GM12864 (cell line): ENCODE measurements around the gene VAMP5.

Experiments
- DNase-seq: peaks from one replicate; pipeline ENCODE4 v3.0.0-alpha.2; 2011; ENCODE audit warnings: low read depth
- H3K4me3 ChIP-seq: 2 replicates; pipeline ENCODE4 v1.5.1; 2011; ENCODE audit warnings: mild to moderate bottlenecking, low read depth, low read length, control low read depth
- TF ChIP-seq, protein P1 (sequence below): IDR thresholded peaks from 2 replicates; pipeline ENCODE4 v1.5.1; 2011; ENCODE audit warnings: low read depth, mild to moderate bottlenecking, moderate library complexity, low read length, control low read depth, inconsistent platforms; ENCODE audit errors: missing control alignments

VAMP5 gene

DNA sequence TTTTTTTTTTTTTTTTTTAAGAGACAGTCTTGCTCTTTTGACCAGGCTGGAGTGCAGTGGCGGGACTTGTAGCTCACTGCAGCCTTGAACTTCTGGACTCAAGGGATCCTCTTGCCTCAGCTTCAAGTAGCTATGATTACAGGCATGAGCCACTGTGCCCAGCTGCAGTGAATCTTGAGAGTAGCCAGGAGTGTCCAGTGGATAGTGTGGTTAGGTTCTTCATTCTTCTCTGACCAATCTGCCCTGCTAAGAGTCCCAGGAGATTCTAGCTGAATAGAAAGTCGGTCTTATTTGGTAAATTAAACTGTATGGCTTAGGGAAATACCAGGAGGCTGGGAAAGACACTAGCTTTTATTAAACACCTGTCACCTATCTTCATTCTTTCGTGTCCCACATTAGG lies 47.1 kb downstream of the VAMP5 start:
- no peak overlapping the region for H3K4me3 ChIP-seq
- TF ChIP-seq, protein P1, sequence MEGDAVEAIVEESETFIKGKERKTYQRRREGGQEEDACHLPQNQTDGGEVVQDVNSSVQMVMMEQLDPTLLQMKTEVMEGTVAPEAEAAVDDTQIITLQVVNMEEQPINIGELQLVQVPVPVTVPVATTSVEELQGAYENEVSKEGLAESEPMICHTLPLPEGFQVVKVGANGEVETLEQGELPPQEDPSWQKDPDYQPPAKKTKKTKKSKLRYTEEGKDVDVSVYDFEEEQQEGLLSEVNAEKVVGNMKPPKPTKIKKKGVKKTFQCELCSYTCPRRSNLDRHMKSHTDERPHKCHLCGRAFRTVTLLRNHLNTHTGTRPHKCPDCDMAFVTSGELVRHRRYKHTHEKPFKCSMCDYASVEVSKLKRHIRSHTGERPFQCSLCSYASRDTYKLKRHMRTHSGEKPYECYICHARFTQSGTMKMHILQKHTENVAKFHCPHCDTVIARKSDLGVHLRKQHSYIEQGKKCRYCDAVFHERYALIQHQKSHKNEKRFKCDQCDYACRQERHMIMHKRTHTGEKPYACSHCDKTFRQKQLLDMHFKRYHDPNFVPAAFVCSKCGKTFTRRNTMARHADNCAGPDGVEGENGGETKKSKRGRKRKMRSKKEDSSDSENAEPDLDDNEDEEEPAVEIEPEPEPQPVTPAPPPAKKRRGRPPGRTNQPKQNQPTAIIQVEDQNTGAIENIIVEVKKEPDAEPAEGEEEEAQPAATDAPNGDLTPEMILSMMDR: no peak
- DNase-seq: no peak

DNA sequence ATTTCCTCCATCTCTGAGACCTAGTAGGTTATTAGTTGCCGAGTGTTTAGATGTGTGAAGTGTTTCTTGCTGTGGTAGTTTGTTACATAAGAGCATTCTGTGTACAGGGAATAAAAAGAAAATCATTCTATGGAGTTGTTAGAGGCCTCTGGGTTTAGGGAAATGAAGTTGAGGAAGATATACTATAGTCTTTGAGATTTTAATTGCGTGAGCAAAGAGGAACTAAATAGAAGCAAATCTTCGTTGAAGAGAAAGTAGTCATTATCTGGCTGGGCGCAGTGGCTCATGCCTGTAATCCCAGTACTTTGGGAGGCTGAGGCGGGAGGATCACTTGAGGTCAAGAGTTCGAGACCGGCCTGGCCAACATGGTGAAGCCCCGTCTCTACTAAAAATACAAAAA lies 50.8 kb downstream of the VAMP5 start:
- no peak for DNase-seq
- TF ChIP-seq, protein P1: no peak
- no peak overlapping the region for H3K4me3 ChIP-seq

DNA sequence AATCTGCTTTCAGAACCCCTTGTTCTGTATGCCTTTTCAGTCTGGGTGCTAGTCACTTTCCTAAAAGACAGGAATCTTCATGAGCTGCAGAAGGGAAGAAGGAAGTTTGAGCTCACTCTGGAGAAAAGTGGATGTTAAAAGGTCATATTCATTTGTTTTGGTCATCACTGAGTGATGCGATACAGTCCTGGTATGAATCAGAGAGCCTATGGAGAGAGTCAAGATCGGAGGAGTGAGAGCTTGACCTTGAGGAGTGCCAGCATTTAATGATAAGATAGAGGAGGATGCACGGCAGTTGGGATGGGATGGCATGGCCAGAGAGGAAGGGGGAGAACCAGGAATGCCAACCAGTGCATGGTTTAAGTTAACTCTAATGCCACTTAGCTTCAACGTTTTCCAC lies 51.4 kb downstream of the VAMP5 start:
- DNase-seq: no peak
- TF ChIP-seq, protein P1: no peak
- H3K4me3 ChIP-seq: no peak overlapping the region

DNA sequence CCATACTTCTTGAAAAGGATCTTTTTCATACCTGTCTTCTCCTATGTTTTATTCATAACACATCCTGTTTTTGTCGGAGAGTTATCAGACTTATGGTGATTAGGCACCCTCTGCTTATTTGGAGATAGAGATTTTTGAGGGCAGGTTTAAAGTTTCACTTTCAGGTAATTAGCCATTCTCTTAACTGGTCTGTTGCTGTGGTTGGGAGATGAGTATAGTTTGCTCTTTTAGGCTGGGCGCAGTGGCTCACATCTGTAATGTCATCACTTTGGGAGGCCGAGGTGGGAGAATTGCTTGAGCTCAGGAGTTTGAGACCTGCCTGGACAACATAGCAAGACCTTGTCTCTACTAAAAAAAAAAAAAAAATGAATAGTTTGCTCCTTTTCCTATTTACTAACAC lies 58.5 kb downstream of the VAMP5 start:
- H3K4me3 ChIP-seq: no peak overlapping the region
- no peak for DNase-seq
- TF ChIP-seq, protein P1: no peak
